Measurements from ENCODE around the gene ISM1. TPM values are rescaled to one million over a fixed set of nuclear protein-coding genes. Genes with fewer than 3 reads are reported as not detected.

Gene ISM1
- total and polyA plus RNA-seq, 8 donors = 0.71 to 18.2 (median 11.2) TPM

DNA sequence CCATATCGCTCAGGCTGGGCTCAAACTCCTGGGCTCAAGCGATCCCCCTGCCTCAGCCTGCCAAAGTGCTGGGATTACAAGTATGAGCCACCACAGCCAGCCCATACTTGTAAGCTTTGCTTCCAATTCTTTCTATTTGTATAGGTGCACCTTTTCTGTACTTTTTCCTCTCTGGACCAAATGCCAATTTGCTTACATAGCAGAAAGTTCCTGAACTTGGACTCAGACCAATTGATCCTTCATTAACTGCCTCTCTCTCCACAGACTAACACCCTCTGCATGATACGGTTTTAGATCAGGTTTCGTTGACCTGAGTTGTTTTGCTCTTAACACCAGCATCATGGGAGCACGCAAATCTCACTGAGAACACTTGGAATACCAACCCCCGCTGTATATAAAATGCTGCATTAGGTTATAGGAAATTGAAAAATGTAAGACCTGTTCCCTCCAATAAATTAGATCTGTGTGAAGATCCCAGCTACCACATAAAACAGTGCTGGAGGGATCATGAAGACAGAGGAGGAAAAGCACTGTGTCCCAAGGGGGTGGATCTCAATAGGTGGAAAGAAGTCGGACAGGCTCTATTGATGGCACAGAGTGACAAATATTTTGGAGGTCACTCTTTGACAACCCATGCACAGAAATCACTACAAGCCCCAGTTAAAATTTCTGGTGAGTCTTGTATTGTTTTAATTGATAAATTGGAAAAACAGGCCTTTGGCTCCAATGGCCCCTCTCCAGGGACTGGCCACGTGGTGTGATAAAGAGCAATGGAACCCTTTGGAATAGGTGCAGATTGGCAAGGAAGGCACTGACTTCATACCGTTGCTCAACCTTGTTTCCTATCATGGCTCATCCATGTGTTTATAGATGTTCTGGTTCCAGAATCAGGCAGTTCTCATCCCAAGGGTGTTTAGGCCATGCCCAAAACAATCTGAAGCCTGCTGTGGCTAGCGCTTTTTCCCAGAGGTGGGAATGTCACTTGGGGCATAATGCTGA is 51.2 kb downstream of the ISM1 start:
- Histone ChIP-seq H3K9me3 (no peaks in the 10 kb centered on the region), H3K27ac (peak overlapping the region in 1 of 2 donors; percentile 31), H3K4me1 (peaks cover 0 to 8% of the 10 kb centered on the region in 2 donors), H3K4me3 (no peak overlapping the region), H3K36me3 (no peaks in the 10 kb centered on the region), H3K27me3 (no peaks in the 10 kb centered on the region)
- DNase-seq (no peak), ATAC-seq (no peak)
- intact Hi-C loops (cut with DNase I) = no loop called here
- TF ChIP-seq, protein P1, sequence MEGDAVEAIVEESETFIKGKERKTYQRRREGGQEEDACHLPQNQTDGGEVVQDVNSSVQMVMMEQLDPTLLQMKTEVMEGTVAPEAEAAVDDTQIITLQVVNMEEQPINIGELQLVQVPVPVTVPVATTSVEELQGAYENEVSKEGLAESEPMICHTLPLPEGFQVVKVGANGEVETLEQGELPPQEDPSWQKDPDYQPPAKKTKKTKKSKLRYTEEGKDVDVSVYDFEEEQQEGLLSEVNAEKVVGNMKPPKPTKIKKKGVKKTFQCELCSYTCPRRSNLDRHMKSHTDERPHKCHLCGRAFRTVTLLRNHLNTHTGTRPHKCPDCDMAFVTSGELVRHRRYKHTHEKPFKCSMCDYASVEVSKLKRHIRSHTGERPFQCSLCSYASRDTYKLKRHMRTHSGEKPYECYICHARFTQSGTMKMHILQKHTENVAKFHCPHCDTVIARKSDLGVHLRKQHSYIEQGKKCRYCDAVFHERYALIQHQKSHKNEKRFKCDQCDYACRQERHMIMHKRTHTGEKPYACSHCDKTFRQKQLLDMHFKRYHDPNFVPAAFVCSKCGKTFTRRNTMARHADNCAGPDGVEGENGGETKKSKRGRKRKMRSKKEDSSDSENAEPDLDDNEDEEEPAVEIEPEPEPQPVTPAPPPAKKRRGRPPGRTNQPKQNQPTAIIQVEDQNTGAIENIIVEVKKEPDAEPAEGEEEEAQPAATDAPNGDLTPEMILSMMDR (IDR thresholded peaks at IDR 0.05) = no peak

DNA sequence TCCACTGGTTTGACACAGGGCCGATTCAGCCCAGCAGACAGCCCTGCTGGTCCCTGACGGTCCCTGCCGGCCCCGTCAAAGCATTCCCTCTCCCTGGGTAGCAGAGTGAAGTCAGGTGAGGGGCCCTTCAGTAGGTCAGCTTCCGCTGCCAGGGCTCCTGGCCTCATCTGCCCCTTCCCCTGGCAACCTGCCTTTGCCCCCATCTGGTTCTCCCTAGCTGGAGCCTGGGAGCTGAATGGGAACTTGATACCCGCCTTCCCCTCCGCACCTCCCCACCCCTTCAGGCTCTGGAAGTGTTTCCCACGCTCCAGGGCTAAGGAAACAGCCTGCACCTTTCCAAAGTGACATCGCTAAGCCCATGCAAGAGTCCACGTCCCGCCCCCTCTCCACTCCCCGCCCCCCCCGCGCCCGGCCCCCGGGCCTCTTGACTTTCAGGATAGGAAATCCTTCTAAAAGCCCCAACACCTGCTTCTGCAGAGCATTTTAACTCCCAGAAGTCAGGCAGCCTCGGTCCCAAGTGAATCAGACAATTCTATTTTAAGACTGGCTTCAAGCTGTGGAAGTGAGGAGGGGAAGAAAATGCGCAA is 53.3 kb downstream of the ISM1 start:
- Histone ChIP-seq H3K36me3 (no peaks in the 10 kb centered on the region), H3K4me3 (no peak overlapping the region), H3K4me1 (no peaks in the 10 kb centered on the region), H3K27ac (no peak overlapping the region), H3K9me3 (no peaks in the 10 kb centered on the region), H3K27me3 (no peaks in the 10 kb centered on the region)
- ATAC-seq (peak; percentile 62), DNase-seq (peak in 2 of 4 donors; percentile 42 to 49)
- TF ChIP-seq, protein P1 (IDR thresholded peaks at IDR 0.05) = no peak
- intact Hi-C loops (cut with DNase I) = no loop called here

DNA sequence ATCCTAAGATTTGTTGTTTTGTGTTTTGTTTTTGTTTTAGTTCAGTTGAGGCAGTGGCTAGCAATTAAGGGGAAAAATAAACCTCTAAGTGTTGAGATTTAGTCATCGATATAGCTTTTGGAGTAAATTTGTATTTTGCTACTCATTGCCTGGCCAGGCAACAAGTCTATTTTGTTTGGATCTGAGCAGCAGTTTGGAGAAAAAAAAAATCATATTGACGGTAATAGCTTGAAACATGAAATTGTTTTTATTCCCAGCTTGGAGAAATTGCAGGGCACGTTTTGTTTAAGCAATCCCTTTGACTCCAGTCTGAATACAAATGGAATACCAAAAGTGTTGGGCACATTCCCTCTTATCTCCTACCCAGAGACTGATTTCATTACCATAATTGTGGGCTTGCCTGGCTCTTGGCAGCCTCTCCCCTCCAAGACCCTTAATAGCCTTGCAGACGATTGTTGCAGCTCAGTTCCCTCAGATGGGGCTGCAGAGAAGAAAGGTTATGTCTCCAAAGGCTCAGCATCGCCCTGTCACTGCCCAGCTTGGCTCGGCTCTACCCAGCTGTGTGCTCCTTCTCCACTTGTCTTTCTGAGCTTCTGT is 56.0 kb downstream of the ISM1 start:
- no peaks in the 10 kb centered on the region for H3K36me3 ChIP-seq
- TF ChIP-seq, protein P1 (IDR thresholded peaks at IDR 0.05) = no peak
- DNase-seq (no peak), ATAC-seq (no peak)
- H3K27me3 ChIP-seq = no peaks in the 10 kb centered on the region
- intact Hi-C loops (cut with DNase I) = no loop called here
- no peak overlapping the region for H3K27ac ChIP-seq
- no peaks in the 10 kb centered on the region for H3K9me3 ChIP-seq
- no peak overlapping the region for H3K4me3 ChIP-seq
- no peaks in the 10 kb centered on the region for H3K4me1 ChIP-seq

DNA sequence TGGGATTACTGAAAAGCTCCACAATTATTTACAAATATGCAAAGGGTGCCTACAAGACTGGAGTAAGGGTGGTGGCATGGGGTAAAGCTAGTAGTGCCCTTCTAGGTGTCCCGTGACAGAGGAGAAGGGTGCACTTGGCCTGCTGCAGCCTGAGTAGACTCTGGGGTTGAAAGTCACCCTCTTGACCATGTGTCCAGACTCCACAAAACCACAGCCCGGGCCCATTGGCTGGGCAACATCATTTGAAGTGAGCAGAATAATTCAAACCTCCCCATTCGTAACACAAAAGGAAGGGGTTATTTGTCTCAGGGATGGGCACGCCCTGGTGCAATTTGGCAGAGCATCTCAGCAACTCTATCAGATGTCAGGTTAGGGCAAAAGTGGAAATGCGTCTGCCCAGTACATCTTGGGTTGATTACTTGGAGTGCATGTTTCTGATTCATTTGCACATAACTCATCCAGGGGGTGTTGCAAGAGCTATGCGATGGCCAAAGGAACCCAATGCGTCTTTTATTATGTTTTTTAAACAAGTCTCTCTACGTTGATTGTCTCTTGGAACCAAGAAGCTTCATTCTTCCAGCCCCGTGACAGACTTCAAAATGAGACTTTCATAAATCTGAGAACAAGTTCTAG is 56.7 kb downstream of the ISM1 start:
- no peaks in the 10 kb centered on the region for H3K27me3 ChIP-seq
- ATAC-seq = no peak
- H3K4me1 ChIP-seq = no peaks in the 10 kb centered on the region
- no peak overlapping the region for H3K4me3 ChIP-seq
- TF ChIP-seq, protein P1 (IDR thresholded peaks at IDR 0.05) = no peak
- DNase-seq = peak in 1 of 4 donors; percentile 54
- intact Hi-C loops (cut with DNase I) = no loop called here
- no peaks in the 10 kb centered on the region for H3K9me3 ChIP-seq
- no peak overlapping the region for H3K27ac ChIP-seq
- H3K36me3 ChIP-seq = no peaks in the 10 kb centered on the region
